GM12874 (cell line): ENCODE data around the gene NBEA.
A peak's percentile ranks its signal among the peaks of the same experiment; 100 is the strongest.

Experiments used
- TF ChIP-seq, protein P1 (sequence below): IDR thresholded peaks from 2 replicates; pipeline ENCODE4 v1.5.1; 2011; ENCODE audit warnings: low read depth, mild to moderate bottlenecking, control low read depth, low read length, moderate library complexity; ENCODE audit not compliant: insufficient read depth

Gene NBEA, protein sequence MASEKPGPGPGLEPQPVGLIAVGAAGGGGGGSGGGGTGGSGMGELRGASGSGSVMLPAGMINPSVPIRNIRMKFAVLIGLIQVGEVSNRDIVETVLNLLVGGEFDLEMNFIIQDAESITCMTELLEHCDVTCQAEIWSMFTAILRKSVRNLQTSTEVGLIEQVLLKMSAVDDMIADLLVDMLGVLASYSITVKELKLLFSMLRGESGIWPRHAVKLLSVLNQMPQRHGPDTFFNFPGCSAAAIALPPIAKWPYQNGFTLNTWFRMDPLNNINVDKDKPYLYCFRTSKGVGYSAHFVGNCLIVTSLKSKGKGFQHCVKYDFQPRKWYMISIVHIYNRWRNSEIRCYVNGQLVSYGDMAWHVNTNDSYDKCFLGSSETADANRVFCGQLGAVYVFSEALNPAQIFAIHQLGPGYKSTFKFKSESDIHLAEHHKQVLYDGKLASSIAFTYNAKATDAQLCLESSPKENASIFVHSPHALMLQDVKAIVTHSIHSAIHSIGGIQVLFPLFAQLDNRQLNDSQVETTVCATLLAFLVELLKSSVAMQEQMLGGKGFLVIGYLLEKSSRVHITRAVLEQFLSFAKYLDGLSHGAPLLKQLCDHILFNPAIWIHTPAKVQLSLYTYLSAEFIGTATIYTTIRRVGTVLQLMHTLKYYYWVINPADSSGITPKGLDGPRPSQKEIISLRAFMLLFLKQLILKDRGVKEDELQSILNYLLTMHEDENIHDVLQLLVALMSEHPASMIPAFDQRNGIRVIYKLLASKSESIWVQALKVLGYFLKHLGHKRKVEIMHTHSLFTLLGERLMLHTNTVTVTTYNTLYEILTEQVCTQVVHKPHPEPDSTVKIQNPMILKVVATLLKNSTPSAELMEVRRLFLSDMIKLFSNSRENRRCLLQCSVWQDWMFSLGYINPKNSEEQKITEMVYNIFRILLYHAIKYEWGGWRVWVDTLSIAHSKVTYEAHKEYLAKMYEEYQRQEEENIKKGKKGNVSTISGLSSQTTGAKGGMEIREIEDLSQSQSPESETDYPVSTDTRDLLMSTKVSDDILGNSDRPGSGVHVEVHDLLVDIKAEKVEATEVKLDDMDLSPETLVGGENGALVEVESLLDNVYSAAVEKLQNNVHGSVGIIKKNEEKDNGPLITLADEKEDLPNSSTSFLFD (N-terminal part only)

DNA sequence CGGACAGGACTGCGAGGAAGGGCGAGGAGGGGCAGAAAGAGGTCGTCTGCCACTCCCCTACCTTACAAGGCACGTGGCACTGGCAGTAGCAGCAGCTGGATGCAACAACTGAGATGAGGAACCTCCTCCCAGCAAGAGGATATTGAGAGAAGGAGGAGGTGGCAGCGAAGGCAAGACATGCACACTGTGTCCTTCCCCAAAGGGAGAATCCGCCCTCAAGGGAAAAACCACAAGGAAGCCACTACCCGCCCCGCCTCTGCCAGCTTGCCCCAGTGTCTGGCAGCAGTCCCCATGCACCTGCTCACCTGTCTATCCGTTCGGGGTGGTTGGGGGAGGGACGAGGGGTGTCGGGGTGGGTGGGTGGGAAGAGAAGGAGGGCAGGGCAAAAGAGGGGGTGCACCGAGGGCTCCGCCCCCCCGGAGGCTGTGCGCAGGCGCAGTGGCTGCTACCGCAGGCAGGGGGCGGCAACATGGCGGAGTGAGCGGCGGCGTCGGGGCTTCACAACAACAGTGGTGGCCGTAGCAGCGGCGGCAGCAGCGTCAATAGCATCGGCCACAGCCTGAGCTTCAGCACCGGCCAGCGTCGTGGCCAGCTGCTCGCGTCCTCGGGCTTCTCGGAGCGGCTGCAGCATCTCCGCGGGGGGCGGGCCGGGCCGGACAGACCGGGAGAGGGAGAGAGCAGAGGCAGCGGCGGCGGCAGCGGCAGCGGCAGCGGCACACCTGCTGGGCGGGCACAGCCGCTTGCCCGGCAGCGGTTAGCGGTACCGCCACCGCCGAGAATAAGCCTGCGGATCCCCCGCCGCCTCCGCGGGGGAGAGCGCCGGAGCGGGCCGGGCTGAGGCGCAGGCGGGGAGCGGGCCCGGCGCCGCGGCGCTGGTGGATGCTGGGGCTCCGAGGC lies at the start of gene NBEA:
NBEA (plus strand) TSS at position 436 of the 897 bp plus-strand sequence. CDS start 551 bp downstream, outside the sequence.
- TF ChIP-seq, protein P1, sequence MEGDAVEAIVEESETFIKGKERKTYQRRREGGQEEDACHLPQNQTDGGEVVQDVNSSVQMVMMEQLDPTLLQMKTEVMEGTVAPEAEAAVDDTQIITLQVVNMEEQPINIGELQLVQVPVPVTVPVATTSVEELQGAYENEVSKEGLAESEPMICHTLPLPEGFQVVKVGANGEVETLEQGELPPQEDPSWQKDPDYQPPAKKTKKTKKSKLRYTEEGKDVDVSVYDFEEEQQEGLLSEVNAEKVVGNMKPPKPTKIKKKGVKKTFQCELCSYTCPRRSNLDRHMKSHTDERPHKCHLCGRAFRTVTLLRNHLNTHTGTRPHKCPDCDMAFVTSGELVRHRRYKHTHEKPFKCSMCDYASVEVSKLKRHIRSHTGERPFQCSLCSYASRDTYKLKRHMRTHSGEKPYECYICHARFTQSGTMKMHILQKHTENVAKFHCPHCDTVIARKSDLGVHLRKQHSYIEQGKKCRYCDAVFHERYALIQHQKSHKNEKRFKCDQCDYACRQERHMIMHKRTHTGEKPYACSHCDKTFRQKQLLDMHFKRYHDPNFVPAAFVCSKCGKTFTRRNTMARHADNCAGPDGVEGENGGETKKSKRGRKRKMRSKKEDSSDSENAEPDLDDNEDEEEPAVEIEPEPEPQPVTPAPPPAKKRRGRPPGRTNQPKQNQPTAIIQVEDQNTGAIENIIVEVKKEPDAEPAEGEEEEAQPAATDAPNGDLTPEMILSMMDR, result 0 out of 2 replicates have a peak, but pooled peaks have one; percentile 3

DNA sequence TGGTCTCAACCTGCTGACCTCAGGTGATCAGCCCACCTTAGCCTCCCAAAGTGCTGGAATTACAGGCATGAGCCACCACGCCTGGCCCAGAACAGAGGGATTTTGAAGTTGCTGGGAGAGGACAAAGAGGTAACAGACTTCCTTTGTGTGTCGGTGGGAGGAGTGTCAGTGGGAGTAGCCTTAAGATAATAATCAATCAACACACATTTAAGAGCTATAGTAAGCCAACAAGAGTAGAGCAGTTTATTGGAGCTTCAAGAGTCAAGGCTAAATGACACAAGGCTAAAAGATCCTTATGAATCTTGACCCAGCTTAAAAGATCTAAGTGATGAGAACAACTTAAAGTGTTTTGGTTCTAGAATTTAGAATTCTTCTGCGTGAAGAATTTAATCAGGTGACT lies 47.3 kb upstream of the NBEA start:
- TF ChIP-seq, protein P1, result no peak

DNA sequence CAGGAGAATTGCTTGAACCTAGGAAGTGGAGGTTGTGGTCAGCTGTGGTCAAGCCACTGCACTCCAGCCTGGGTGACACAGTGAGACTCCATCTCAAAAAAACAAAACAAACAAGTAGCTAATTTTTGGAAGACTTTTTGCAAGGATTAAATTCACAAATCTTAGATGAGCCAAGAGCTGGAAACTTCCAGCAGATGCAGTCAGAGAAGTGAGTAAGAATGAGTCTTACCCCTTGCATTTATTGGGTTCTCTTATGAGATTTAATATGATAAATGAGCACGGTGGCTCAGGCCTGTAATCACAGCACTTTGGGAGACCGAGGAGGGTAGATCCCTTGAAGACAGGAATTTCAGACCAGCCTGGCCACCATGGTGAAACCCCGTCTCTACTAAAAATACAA lies 44.9 kb upstream of the NBEA start:
- TF ChIP-seq, protein P1, result no peak

DNA sequence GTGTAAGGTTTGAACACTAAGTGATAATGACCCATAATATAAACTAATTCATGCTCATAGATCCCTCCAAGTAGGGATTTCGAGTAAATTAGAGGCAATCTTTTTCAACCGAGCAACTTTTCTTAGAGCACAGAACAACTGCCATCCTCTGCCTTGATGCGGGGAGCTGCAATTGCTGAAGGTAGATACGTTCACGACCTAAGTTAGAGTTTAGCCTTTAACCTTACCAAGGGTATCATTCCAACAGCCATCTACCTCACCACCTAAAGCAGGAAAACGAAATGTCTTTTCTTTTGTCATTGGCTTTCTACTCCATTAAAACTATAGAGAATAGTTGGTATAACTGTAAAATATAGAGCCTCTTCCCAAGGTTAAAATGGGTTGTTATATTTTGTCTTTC lies 42.2 kb upstream of the NBEA start:
- TF ChIP-seq, protein P1, result no peak

DNA sequence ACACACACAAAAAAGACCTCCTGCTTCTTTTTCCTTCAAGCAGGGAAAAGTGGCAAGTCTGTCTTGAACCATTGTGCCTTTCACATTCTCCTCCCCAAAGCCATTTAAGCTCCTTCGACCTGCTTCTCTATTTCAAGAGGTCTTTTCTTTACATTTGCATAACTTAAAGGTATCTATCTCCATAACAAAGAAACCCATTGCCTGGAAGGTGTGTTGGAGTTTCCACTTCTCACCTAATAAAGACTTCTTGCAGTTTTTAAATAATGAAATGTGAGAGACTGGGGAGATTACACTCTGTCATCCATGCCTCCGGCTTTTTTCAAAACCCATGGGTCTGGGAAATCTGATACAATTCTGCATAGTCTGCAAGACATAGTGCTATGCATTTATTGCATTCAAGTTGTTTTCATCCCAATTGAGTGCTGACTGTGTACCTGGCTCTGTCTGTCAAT lies 41.8 kb upstream of the NBEA start:
- TF ChIP-seq, protein P1, result no peak

DNA sequence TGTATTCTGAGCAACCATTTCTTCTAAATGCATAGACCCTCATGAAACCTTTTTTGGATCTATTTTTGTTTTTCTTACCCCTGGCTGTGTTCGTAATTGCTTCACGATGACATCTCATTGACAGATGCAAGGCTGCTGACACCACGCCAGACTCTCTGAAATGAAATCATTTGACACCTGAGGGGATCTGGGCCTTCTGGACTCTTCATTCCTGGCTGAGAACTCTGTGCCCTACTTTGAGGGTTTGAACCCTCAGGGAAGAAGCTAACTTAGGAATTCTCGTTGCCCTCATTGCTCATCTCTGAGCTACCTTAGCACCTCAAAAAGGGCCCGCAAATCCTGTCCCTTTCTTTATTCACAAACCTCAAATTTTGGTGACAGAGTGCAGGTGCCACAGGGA lies 40.5 kb upstream of the NBEA start:
- TF ChIP-seq, protein P1, result no peak
